ENCODE data around the gene UPK3A.
"Not testable (repeated sequence)": the region's sequence is repeated elsewhere in the genome, so short reads cannot be mapped to it uniquely, and the experiment has no call there.

UPK3A gene

DNA sequence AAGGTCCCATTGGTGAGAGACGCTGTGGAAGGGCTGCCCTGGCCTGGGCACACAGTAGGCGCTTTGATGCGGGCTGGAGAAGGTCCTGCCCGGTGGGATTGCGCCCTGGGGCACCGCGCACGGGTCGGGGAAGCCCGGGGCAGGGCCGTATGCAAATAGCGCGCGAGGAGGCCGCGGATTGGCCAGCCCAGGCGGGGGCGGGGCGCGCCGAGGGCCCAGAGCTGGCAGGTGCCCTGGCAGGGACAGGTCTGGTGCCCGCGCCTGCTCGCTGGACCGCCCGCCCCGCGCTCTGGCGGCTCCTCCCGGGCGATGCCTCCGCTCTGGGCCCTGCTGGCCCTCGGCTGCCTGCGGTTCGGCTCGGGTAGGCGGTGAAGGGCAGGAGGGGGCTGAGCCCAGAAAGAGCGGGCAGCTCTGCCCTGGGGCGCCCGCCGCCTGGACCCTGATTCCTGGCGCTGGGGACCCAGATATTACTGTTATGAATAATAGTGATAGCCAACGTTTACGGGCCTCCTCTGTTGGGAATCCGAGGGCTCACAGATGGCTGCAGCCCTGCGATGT, at the start of gene UPK3A:
UPK3A (plus strand) TSS at position 245 of the 558 bp plus-strand sequence; CDS start at position 310, 65 bp downstream.
- DNase-seq: no peak

- DNase-seq: no peak
These were observed 49.5 kb upstream of the UPK3A start for GRCh38 chr22:45235101-45235777.

GRCh38 chr22:45235851-45236342, 48.9 kb upstream of the UPK3A start:
- DNase-seq: no peak

- no peak for DNase-seq
These were observed 47.4 kb upstream of the UPK3A start for GRCh38 chr22:45237065-45237990.

- no peak for DNase-seq
These were observed 46.4 kb upstream of the UPK3A start for GRCh38 chr22:45238076-45238956.

GRCh38 chr22:45238957-45239680, 45.6 kb upstream of the UPK3A start:
- DNase-seq: no peak

GRCh38 chr22:45239681-45240051, 45.1 kb upstream of the UPK3A start:
- no peak for DNase-seq

- DNase-seq: no peak
These were observed 44.5 kb upstream of the UPK3A start for GRCh38 chr22:45240104-45240809.

DNA sequence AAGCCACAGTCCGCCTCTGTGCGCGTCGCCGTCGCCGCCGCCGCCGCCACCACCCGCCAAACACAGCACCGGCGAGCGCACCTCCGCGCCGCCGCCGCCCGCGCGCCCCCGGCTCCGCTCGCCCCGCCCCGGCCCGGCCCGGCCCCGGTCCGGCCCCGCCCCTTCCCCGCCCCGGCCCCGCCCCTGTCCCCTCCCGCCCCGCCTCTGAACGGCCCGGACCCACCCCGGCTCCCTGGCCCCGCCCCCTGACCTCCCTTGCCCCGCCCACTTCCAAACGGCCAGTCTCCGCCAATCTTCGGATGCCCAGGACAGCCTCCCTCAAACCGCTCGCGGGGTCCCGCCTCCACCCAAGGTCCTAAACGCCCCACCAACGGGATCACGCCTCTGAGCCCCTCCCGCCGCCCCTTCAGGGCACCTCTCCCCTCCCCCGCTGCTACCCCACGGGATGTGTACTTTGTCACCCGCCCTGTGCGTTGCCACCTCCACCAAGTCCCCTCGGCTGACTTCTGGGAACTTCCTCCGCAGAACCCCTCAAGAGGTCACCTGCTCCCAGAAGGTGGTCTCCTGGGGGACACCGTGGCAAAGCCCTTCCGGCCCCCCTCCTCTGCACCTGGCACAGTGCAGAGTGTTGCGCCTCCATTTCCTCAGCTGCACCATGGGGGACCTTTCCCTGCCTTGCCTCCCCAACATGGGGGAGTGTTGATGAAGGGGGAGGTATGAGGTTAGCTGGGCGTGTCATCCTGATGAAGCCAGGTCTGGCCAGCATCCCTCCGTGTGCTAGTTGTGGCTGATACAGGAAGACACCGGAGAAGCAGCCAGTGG, 43.7 kb upstream of the UPK3A start, which contains the start of gene KIAA0930:
KIAA0930 (minus strand) TSS at position 85 of the 822 bp plus-strand sequence. CDS start 191 bp downstream, outside the sequence.
- no peak for DNase-seq

DNA sequence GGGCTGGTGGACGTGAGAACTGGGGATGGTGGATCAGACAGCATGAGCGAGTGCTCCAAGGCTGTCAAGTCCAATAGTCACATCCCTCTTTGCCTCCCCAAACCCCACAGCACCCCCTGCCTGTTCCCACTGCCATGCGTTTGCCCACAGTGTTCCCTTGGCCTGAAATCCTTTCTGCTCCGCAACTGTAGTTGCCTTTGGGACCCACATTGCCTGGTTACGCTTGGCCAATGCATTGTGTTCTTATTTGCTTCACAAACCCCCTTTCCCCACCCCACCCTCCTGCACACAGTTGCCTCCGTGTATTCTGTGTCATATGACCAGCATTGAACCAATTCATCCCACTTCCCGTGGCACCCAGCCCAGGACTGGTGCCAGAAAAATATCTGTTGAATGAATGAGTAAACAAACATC, 42.0 kb upstream of the UPK3A start:
- no peak for DNase-seq

DNA sequence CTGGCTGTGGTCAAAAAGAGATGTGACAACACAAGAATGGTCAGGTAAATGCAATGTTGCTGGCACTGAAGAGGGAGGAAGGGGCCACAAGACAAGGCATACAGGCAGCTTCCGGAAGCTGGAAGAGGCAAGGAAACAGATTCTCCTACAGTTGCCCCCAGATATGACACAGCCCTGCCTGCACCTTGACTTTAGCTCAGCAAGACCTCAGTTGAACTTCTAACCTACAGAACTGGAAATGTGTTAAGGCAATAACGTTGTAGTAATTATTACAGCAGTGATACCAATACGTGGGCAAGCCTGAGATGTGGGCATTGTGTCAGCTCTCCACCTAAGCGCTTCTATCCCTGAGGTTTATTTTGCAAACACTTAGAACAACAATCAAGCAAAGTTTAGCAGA, 39.8 kb upstream of the UPK3A start:
- no peak for DNase-seq

DNA sequence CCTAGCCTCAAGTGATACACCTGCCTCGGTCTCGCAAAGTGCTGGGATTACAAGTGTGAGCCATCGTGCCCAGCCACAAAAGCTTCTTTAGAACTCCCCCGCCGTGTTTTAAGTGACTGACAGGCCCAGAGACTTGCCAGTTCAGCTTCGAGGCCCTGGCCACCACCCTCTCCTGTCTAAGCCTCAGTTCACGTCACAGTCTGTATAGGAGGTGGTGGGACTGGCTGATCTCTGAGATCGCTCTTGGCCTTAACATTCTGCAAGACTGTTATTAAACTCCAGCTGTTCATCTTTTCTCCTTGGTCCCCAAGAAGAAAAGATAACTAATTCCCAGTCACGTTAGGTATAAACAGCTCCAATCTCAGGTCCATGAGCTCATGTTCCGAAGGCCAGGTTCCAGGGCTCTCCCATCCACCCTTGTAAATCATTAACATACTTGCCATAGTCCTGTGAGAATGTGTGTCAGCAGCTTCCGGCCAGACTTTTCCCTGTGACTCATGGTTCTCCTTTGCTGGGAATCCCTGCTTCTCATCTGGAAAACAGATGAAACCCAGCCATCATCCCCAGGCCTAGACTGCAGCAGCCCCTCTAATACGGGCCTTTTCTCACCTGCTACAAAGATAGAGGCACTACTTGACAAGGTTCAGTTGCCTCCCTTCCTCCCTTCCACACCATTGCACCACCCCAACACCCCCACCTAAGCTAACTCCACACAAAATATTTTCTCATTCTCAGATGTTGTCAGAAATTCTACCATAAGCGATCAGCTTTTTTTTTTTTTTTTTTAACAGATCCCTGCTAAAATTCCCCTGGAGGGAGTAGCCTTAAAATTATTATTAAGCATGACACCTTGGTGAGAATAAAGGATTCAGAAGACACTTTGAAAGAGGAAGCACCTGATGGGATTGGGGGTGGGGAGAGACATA, 38.4 kb upstream of the UPK3A start:
- DNase-seq: no peak

- DNase-seq: no peak
These were observed 35.8 kb upstream of the UPK3A start for GRCh38 chr22:45248832-45249561.

- no peak for DNase-seq
These were observed 32.9 kb upstream of the UPK3A start for GRCh38 chr22:45251825-45252224.

- no peak for DNase-seq
These were observed 31.6 kb upstream of the UPK3A start for GRCh38 chr22:45253039-45253641.

GRCh38 chr22:45254388-45254787, 30.4 kb upstream of the UPK3A start:
- DNase-seq: no peak

DNA sequence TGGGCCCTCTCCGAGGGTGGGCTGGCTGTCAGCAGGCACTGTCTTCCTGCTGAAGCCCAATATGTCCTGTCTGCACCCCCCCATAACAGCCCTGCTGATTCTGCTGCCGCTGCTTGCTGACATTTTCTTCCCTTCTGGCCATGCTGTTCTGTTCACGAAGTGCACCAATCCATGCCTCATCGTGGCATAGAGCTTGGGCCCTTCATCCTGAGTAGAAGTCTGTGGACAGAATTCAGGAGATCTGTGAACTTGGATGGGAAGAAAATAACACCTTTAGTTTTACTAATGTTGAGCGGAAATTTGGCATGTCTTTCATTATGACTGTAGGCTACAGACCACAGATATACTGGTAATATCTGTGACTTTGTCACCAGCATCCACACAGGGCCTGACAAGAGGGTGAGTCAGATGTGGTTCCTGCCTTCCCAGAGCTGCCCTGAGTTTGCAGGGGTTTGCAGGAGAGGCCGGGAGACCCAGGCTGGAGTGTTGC, 29.9 kb upstream of the UPK3A start:
- no peak for DNase-seq

DNA sequence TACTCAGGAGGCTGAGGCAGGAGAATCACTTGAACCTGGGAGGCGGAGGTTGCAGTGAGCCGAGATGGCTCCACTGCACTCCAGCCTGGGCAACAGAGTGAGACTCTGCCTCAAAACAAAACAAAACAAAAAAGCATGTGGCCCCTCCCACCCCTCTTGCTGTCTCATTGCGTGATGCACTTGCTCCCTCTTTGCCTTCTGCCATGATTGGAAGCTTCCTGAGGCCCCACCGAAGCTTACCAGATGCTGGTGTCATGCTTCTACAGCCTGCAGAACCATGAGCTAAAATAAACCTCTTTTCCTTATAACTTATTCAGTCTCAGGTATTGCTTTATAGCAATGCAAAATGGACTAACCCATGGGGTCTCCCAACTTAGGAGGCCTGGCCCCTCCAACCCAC, 26.8 kb upstream of the UPK3A start:
- not testable (repeated sequence) for DNase-seq

Measured in NCI-H1694 (cell line).